Heart left ventricle (tissue), 13 donors: ENCODE data around the gene KCNK2.

Experiments
- POLR2A ChIP-seq, 2 donors: fragments of 450-650 bp; IDR thresholded peaks; one replicate each; pipeline ENCODE4 v1.6.1; 2017; ENCODE audit warnings: antibody characterized with exemption in 2 of 2, mild to moderate bottlenecking in 2 of 2, moderate library complexity in 2 of 2
- TF ChIP-seq, protein P1 (sequence below), 12 donors: fragments of 200-600 bp; sonication (generic) in 4 of 12; IDR thresholded peaks; one replicate each; pipeline versions ENCODE4 v1.5.0 to v1.8.0; 2018 to 2022; ENCODE audit warnings: antibody characterized with exemption in 12 of 12, mild to moderate bottlenecking in 5 of 12
- donor health status: ischemic (EF 13 %, LVEDD 7.1; RV severe dilation, severe dysfunction).
- donor health status: DM: no; HTN: yes; CAD: no.
- donor health status: DM: no; HTN: no; CAD: no.
- donor health status: ischemic (EF 25% LVEDD 6.9; RV normal size, moderate dysfunction).
- donor health status: ischemic (EF 25% LVEDD 5.7; RV mildly dilated, moderate dysfunction).
- donor health status: ischemic (EF 35%, LVEDD 5.7; RV mildly dilated, moderate dysfunction).
- donor health status: nonischemic (EF 11% LVEDD 7.7; RV severe dilation, severe dysfunction).
- donor health status: DM: yes; HTN: yes; CAD: no.
- donor health status: PGD.
- donor health status: ischemic (EF 29% LVEDD 5.4; RV normal size, mild dysfunction).
- donor health status: nonischemic (EF 23%, LVEDD 6.1; RV moderate dilation, normal function).

- TF ChIP-seq, protein P1, sequence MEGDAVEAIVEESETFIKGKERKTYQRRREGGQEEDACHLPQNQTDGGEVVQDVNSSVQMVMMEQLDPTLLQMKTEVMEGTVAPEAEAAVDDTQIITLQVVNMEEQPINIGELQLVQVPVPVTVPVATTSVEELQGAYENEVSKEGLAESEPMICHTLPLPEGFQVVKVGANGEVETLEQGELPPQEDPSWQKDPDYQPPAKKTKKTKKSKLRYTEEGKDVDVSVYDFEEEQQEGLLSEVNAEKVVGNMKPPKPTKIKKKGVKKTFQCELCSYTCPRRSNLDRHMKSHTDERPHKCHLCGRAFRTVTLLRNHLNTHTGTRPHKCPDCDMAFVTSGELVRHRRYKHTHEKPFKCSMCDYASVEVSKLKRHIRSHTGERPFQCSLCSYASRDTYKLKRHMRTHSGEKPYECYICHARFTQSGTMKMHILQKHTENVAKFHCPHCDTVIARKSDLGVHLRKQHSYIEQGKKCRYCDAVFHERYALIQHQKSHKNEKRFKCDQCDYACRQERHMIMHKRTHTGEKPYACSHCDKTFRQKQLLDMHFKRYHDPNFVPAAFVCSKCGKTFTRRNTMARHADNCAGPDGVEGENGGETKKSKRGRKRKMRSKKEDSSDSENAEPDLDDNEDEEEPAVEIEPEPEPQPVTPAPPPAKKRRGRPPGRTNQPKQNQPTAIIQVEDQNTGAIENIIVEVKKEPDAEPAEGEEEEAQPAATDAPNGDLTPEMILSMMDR (IDR thresholded peaks at IDR 0.05), result no peak
- TF ChIP-seq POLR2A (IDR thresholded peaks at IDR 0.05), result no peak
These were observed 39.1 kb upstream of the KCNK2 start for GRCh38 chr1:215043401-215043800.
